ENCODE data around the gene PXMP4.

Gene PXMP4

DNA sequence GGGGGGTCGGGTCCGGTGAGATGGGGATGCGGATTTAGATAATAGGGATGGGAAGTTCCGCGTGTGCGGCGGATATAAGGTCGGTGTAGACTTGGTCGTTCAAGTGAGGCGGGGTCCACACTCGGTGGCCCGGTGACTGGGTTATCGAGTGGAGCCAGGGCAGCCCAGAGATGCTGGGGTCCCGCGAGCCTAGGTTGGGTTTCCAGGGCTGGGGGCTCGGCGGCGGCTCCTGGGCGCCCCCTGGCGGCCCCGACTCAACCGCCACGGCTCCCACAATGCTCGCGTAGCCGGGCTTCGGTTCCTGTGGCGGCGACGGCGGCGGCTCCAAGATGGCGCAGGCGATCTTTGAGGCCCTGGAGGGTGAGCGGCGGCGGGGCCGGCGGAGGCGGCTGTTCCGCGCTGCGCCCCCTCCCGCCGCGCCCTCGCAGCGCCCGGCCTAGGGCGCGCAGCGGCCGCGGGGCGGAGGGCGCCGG lies 11.6 kb upstream of the PXMP4 start, which contains the start of gene ZNF341:
Gene ZNF341, plus strand, starts transcription at position 304 of the 473 bp plus-strand sequence. Its CDS starts 26 bp downstream, at position 330.
- peak; percentile 89 for DNase-seq

DNA sequence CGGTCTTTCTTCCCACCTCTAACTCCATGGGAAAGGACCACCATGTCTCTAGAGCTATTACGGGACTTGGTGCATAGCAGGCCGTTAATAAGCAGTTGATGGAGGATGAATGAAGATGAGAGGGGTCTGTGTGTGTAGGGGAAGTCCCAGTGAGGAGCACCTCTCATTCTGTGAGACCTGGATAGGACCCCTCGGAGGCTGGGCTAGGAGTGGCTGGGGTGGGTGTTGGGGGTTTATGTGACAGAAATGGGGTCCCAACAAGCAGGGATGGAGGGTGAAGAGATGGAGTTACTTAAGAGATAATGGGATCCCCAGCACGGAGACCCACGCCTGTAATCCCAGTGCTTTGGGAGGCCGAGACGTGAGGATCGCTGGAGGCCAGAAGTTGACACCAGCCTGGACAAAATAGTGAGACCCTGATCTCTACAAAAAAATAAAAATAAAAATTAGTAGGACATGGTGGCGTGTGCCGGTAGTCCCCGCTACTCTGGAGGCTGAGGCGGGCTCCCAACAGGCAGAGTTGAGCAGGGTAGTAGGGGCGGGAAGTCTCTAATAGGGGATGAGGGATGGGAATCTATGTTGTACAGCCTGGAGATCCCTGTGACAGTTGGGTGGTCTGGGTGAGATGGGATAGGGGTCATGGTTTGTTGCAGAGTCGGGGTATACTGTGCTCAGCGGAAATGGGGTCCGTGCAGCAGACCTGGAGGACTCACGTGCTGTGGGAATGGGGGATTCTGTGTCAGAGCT lies 11.0 kb upstream of the PXMP4 start:
- DNase-seq = no peak

DNA sequence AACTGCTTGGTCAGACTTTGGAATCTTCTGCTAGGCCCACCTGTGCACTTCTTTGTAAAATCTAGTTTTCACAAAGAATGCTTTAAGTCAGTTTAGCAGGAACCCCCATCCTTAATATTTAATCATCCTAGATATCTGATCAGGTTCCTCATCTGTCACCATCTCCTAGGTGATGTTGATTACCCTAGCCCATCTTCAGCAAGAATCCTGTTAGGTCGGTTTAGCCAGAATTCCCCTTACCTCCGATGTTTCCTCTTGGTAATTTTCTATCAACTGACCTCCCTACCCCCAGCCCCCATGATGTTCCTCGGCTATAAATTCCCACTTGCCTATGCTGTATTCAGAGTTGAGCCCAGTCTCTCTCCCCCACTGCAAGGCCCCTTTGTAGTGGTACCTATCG lies 9.0 kb upstream of the PXMP4 start:
- DNase-seq = no peak

DNA sequence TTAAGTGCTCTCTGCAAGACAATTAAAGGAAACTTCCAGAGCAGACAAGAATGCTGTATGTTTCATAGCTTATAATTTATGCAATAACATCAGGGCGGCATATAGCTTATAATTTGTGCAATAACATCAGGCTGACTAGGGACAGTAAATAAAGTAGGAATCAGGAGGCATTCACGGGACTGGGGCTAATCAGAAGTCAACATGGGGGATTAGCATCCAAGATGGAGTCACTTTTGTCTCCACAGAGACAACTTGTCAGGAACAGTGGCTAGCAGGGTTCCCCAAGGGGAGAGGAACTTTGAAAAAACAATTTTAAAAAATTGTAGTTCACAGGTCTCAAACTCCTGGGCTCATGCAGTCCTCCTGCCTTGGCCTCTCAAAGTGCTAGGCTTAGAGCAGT lies 8.4 kb upstream of the PXMP4 start:
- no peak for DNase-seq

DNA sequence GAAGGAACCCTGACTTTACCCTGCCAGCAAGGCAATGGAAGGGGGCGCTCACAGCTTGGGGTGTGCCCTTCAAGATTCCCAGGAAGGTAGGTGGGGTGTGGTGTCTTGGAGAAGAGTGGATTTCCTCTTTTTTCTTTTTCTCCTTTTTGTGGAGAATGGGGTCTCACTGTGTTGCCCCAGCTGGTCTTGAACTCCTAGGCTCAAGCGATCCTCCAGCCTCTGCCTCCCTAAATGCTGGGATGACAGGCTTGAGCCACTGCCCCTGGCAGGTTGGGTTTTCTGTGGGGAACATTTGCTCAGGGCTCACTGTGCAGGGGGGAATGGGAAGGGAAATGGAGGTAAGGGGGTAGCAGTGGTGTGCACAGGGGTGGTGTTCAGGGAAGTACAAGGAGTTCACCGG lies 7.7 kb upstream of the PXMP4 start:
- DNase-seq = no peak

DNA sequence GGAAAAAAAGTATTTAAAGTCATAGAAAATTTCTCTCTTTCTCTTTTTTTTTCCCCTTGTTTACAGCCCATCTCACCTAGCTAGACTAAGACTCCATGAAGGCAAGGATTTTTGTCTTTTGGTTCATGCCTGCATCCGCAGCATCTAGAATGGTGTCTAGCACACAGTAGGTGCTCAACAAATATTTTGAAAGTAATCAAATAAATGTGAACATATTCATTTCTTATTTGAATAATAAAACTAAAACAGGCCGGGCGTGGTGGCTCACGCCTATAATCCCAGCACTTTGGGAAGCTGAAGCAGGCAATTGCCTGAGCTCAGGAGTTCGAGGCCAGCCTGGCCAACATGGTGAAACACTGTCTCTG lies 7.0 kb upstream of the PXMP4 start:
- no peak for DNase-seq

DNA sequence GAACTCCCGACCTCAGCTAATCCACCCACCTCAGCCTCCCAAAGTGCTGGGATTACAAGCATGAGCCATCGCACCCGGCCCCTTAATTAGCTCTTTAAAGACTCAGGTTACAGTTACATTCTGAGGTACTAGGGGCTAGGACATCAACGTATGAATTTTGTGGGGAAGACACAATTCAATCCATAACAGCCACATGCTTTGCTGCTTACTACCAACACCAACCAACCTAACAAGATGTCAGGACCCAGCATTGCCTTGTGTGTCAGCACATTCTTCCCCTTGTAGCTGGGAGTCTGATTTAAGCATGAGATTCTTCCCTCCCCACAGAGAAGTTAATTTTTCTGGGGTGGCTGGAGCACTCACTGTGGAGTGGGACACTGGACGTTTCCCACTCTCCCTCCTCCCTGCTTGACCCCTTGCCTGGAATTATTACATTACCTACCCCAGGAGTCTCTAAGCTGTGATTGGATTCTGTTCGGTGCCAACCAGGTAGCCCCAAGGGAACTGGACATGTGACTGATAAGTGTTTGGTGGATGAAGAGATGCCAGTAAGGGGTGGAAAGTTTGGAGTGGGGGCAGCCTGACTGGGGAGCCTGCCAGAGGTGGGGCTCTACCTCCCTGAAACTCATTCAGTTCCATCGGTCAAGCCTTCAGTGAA lies 5.6 kb upstream of the PXMP4 start:
- DNase-seq = no peak

DNA sequence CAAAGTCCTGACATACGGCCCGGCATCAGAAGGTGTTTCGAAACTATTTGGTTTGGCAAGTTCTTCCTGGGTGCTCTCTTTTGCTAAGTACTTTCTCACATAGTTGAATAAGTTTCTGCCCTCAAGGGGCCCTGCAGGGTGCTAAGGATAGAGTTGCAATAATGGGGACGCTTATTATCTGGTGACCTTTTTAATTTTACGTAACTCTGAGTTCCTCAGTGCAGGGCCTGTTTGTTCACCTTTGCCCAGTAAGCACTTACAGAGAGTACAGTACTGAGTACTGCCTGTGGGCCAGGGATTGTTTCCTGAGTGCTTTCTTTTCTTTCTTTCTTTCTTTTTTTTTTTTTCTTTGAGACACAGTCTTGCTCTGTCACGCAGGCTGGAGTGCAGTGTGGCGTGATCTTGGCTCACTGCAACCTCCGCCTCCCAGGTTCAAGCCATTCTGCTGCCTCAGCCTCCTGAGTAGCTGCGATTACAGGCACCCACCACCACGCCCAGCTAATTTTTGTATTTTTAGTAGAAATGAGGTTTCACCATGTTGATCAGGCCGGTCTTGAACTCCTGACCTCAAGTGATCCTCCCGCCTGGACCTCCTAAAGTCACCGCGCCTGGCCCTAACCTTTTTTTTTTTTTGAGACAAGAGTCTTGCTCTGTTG lies 4.5 kb upstream of the PXMP4 start:
- DNase-seq = no peak

DNA sequence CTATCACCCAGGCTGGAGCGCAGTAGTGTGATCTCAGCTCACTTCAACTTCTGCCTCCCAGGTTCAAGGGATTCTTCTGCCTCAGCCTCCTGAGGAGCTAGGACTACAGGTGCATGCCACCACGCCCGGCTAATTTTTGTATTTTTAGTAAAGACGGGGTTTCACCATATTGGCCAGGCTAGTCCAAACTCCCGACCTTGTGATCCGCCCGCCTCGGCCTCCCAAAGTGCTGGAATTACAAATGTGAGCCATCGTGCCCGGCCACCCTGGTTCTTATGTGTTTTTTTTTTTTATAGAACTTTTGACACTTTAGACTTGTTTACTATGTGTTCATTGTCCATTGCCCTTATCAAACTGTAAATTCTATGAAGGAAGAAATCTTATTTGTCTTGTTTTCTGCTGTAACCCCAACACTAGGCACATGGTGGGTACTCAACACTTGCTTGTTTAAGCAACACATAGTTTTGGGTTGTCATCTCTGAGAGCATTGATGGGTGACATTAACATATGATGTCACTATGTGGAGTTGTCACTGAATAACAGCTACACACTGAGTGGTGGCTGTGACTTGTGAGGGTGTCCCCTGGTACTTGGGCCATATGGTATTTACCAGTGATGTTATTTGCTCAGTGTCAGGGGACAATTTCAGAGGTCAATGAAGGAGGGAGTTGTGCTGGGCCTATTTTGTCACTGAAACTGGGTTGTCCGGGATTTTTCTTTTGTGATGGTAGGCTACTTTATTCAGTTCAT lies 1.5 kb upstream of the PXMP4 start:
- DNase-seq = no peak

DNA sequence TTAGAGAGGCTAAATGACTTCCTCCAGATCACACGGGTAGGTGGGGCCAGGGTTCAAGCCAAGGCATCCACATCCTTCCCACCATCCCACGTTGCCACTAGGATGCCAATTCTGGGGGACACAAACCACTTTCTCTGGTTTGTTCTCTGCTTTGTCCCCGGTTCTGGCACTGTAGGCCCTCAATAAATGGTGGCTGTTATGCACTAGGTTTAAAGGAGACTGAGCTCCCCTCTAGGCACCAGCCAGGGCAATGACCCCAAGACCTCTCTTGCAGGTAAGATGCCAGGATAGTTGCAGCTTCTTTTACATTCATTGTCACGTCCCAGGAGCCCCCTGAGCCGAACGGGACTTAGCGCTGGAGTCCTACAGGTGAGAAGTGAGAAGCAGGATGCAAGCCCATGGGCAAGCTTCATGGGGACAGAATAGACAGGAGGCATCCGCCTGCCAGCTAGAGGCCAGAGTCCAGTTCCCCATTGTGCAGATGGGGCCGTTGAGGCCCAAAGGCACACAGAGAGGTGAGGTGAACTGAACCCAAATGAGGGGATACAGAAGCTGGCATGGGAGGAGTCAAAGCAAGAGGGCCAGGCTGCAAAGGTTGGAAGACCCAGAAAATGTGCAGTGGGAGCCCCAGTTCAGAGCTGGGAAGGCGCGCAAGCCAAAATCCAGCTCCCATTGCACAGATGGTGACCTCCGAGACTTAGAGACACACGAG lies 677 bp downstream of the PXMP4 start:
- no peak for DNase-seq

DNA sequence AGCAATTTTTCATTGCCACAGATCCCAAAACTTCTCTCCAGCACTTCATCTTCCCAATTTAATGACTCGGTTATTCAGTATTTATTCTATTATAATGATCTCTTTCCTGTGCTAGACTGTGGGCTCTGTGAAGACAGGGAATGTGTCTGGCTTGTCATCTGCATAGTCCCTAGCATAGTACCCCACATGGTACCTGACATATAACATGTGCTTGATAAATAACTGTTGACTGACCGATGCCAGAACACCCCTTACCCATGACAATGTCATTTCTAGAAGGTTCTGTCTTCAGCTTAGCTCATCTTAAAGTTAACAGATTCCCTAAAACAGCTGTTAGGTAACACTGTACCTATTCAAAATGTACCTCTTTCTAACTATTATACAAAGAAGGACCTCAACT lies 3.6 kb downstream of the PXMP4 start:
- DNase-seq = no peak

DNA sequence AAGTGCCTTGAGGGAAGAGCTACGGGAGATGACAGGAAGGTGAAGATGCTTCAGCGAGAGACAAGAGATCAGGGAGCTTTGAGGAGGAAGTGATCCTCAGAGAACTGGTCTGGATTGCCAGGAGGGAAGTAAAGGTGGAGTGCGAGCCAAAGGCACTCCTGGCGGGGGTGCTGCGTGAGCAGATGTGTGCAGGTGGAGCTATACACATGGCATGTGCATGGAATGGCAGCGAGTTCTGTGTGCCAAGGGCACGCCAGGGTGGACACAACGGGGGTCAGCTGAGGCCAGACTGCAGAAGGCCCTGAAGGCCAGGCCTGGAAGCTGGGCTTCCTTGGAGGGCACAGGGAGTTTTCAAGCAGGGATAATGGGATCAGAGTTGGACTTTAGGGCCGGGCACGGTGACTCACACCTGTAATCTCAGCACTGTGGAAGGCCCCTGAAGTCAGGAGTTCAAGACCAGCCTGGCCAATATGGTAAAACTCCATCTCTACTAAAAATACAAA lies 6.2 kb downstream of the PXMP4 start:
- DNase-seq = no peak

DNA sequence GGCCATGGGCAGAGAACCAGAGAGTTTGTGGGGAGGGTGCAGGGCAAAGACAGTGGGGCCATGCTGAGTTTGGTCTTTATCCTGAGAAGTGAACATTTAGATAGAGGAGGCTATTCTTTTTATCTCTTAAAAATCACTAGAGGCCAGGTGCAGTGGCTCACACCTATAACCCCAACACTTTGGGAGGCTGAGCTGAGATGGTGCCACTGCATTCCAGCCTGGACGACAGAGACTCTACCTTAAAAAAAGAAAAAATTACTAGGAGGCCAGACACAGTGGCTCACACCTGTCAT lies 8.7 kb downstream of the PXMP4 start:
- no peak for DNase-seq

DNA sequence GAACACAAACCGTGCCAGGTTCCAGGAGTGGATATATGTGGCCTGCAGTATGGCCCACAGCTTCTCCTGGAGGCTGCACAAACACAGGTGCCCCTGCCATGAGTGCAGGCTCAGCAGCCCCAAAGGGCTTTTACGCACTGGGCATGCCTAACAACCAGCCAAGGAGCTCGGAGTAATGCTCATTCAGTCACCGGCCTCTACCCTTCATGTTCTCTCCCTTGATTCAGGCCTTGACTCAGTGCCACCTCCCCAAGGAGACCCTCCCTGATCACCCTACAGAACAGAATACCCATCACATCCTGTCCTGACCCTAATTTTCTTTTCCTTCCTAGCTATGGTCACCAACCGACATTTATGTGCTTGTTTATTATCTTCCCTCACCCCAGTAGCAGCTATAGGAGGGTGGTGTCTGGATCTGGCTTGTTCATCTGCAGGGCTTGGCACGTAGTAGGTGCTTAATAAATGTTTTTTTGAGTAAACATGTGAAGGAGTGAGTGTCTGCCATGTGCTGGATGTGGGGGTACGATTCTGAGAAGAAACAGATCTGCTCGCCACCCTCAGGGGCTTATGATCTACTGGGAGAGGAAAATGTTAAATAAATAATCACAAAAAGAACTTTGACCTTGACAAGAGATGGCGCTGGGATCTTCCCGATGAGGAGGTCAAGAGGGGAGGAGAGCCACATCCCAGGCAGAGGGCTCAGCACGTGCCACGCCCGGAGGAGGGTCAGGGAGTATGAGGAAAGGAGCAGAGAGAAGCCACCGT lies 9.2 kb downstream of the PXMP4 start:
- DNase-seq = no peak

DNA sequence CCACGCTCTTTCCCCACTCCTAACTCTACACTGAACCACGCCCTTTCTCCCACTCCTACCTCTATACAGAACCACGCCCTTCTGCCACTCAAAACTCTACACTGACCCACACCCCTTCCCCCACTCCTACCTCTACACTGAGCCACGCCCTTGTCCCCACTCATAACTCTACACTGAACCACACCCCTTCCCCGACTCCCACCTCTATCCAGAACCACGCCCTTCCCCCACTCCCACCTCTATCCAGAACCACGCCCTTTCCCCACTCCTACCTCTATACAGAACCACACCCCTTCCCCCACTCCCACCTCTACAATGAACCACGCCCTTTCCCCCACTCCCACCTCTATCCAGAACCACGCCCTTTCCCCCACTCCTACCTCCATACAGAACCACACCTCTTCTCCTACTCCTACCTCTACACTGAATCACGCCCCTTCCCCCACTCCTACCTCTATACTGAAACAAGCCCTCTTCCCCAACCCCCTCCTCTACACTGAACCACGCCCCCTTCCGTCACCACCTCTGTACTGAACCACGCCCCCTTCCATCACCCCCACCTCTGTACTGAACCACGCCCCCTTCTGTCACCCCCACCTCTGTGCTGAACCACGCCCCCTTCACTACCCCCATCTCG lies 10.1 kb downstream of the PXMP4 start:
- DNase-seq = no peak

DNA sequence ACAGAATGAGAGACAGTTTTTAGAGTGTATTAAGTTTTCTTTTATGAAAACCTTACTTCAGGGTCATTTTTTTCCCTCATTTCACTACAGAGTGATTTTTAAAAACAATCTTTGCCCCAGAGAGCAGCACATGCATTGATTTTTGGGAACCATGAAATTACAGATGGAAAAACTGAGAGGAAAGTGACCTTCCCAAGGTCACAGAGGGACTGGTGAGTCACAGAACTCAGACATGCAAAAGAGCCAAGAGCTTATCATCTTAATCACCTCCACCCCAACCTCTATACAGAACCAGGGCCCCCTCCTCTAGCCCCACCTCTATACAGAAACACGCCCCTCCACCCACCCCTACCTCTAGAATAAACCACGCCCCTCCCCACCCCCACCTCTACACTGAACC lies 10.7 kb downstream of the PXMP4 start:
- DNase-seq = no peak

DNA sequence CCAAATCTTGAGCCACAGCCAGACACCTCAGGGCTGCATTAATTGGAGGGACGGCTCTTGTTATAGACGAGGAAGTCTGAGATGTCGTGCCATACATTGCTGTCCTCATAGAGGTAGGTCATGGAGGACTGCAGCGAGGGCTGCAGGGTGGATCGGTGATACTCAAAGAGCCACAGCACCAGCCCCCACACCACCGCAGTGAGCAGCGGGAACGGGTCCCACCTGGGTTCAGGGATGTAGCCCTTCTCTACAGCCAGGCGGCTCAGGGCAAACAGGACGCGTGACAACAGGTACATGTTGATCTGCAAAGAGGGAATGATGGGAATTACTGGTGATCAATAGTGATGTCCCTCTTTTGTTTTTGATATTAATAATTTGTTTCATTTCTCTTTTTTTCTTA lies 12.4 kb downstream of the PXMP4 start:
- DNase-seq = no peak

DNA sequence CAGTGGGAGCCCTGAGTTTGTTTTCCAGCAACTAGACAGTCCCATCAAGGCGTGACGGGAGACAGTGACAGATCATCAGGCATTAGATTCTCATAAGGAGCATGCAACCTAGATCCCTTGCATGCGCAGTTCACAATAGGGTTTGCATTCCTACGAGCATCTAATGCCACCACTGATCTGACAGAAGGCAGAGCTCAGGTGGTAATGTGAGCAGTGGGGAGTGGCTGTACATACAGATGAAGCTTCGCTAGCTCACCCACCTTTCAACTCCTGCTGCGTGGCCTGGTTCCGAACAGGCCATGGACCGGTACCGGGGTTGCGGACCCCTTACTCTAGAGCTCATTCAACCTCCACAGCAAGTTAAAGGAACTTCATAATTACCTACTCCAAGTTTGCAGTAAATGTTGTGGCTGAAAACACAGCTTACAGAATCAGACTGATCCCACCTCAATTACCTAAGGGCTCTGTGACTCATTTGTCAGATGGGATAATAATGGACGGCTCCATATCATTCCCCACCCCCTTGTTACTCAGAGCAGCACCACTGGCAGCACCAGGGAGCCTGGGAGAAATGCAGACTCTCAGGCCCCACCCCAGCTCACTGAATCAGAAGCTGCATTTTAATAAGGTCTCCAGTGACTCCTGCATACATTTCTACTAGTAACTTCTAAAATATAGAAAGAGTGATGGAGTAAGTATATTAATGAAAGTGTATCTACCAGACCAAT lies 15.7 kb downstream of the PXMP4 start:
- no peak for DNase-seq

DNA sequence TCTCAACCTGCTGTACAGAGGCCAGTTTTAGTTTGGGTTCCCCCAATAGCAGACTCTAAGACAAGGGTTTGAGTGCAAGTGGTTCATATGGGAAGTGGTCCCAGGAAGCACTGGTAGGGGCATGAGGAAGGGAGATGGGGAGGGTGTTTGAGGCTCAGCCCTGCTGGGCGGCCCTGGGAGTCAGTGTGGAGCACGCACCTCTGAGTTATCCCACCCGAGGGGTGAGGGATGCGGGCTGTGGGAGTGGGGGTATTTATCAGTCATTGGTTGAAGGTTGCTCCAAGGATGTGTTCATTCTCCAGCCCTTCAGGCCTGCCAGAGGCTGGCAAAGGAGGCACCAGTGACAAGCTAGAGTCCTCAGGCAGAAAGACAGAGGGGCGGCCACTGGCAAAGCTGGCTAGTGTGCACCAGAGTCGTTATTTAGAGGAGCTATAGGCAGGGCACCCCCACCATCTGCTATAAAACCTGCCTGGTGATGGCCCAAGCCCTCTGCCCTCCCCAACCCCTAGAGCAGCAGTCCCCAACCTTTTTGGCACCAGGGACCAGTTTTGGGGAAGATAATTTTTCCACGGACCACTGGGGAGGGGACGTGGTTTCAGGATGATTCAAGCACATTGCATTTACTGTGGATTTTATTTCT lies 16.5 kb downstream of the PXMP4 start:
- DNase-seq = no peak

DNA sequence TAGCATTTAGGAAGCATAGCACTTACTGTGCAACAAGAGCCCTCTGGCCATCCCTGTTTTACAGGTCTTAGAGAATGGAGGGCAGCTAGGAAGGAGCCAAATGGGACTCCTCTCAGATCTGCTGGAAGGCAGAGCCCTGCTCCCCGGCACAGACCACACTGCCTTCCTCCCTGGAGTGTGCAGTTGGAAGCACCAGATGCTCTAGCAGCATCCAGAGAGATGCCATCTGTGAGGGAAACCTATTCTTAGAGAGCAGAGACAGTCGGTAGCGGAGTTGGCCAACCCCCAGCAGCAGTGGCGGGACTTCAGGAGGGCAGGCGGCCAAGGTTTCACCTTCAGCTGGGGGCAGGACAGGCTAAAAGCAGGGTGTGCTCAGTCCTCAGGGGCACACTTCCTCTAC lies 17.2 kb downstream of the PXMP4 start:
- no peak for DNase-seq

All from activated CD8-positive, alpha-beta memory T cell treated with anti-CD3 and anti-CD28 coated beads, Interleukin-2, amount 50 U/mL, for 4 hours (primary cell).